Activated CD4-positive, CD25-positive, alpha-beta regulatory T cell (primary cell): ENCODE data around the gene SMTNL2.
A peak's percentile ranks its signal among the peaks of the same experiment; 100 is the strongest.
"Not testable (repeated sequence)": the region's sequence is repeated elsewhere in the genome, so short reads cannot be mapped to it uniquely, and the experiment has no call there.

Source experiments
- DNase-seq, 4 experiments: peaks; one replicate each; lab custom pipeline; 2025; lab: John Stamatoyannopoulos, UW

SMTNL2 gene

GRCh38 chr17:4560421-4560820 is 23.9 kb upstream of the SMTNL2 start, which contains the start of gene GGT6:
TSS of gene GGT6 (minus strand) at chr17:4560577. CDS start at chr17:4560521, 56 bp downstream.
- no peak for DNase-seq

GRCh38 chr17:4560837-4561256 is 23.5 kb upstream of the SMTNL2 start:
- no peak for DNase-seq

GRCh38 chr17:4562015-4562969 is 22.0 kb upstream of the SMTNL2 start:
- DNase-seq: no peak

GRCh38 chr17:4565209-4566141 is 18.9 kb upstream of the SMTNL2 start:
- no peak for DNase-seq

GRCh38 chr17:4566785-4567184 is 17.5 kb upstream of the SMTNL2 start:
- DNase-seq: peak in 1 of 4 experiments; percentile 14

- no peak for DNase-seq
Measured at GRCh38 chr17:4569591-4569990, 14.7 kb upstream of the SMTNL2 start.

GRCh38 chr17:4572131-4572530 is 12.2 kb upstream of the SMTNL2 start:
- no peak for DNase-seq

GRCh38 chr17:4573115-4573514 is 11.2 kb upstream of the SMTNL2 start:
- no peak for DNase-seq

GRCh38 chr17:4573669-4574068 is 10.7 kb upstream of the SMTNL2 start:
- DNase-seq: peak in 2 of 4 experiments; percentile 20 to 24

GRCh38 chr17:4574448-4575045 is 9.8 kb upstream of the SMTNL2 start:
- DNase-seq: no peak

- no peak for DNase-seq
Measured at GRCh38 chr17:4576161-4576558, 8.2 kb upstream of the SMTNL2 start.

- no peak for DNase-seq
Measured at GRCh38 chr17:4576729-4577322, 7.5 kb upstream of the SMTNL2 start.

GRCh38 chr17:4577386-4577993 is 6.8 kb upstream of the SMTNL2 start:
- no peak for DNase-seq

GRCh38 chr17:4578349-4578748 is 6.0 kb upstream of the SMTNL2 start:
- DNase-seq: not testable (repeated sequence)

GRCh38 chr17:4579678-4580077 is 4.7 kb upstream of the SMTNL2 start:
- DNase-seq: no peak

GRCh38 chr17:4580291-4580690 is 4.0 kb upstream of the SMTNL2 start:
- DNase-seq: no peak

- DNase-seq: no peak
Measured at GRCh38 chr17:4582101-4582501, 2.2 kb upstream of the SMTNL2 start.

- DNase-seq: no peak
Measured at GRCh38 chr17:4582691-4583090, 1.6 kb upstream of the SMTNL2 start.

GRCh38 chr17:4583206-4583605 is 1.1 kb upstream of the SMTNL2 start:
- DNase-seq: no peak

- no peak for DNase-seq
Measured at GRCh38 chr17:4583782-4584100, 588 bp upstream of the SMTNL2 start.

- DNase-seq: no peak
Measured at GRCh38 chr17:4584917-4585637, 748 bp downstream of the SMTNL2 start.
